Measurements from ENCODE around the gene METRNL.

The METRNL gene

GRCh38 chr17:83109386-83109785 lies 30.0 kb downstream of the METRNL start:
- no peak for TF ChIP-seq CTCF (IDR thresholded peaks at IDR 0.05; ENCODE audit: control insufficient read depth, insufficient read depth, low read depth, low read length, missing control alignments)
- H3K4me3 ChIP-seq (ENCODE audit: control insufficient read depth, low read depth, low read length) = no peak overlapping the region
- DNase-seq (ENCODE audit: low read depth) = no peak

- peak; percentile 93 for DNase-seq (ENCODE audit: low read depth)
- TF ChIP-seq CTCF (IDR thresholded peaks at IDR 0.05; ENCODE audit: control insufficient read depth, insufficient read depth, low read depth, low read length, missing control alignments) = no peak
- H3K4me3 ChIP-seq (ENCODE audit: control insufficient read depth, low read depth, low read length) = peak overlapping the region; percentile 30
Measured at GRCh38 chr17:83109793-83110645, 30.6 kb downstream of the METRNL start.

- H3K4me3 ChIP-seq (ENCODE audit: control insufficient read depth, low read depth, low read length) = no peak overlapping the region
- DNase-seq (ENCODE audit: low read depth) = no peak
- TF ChIP-seq CTCF (IDR thresholded peaks at IDR 0.05; ENCODE audit: control insufficient read depth, insufficient read depth, low read depth, low read length, missing control alignments) = no peak
Measured at GRCh38 chr17:83110735-83111134, 31.3 kb downstream of the METRNL start.

- H3K4me3 ChIP-seq (ENCODE audit: control insufficient read depth, low read depth, low read length) = no peak overlapping the region
- DNase-seq (ENCODE audit: low read depth) = no peak
- TF ChIP-seq CTCF (IDR thresholded peaks at IDR 0.05; ENCODE audit: control insufficient read depth, insufficient read depth, low read depth, low read length, missing control alignments) = no peak
Measured at GRCh38 chr17:83111516-83112282, 32.3 kb downstream of the METRNL start.

GRCh38 chr17:83113381-83113780 lies 34.0 kb downstream of the METRNL start:
- H3K4me3 ChIP-seq (ENCODE audit: control insufficient read depth, low read depth, low read length) = no peak overlapping the region
- DNase-seq (ENCODE audit: low read depth) = no peak
- TF ChIP-seq CTCF (IDR thresholded peaks at IDR 0.05; ENCODE audit: control insufficient read depth, insufficient read depth, low read depth, low read length, missing control alignments) = no peak

- TF ChIP-seq CTCF (IDR thresholded peaks at IDR 0.05; ENCODE audit: control insufficient read depth, insufficient read depth, low read depth, low read length, missing control alignments) = no peak
- DNase-seq (ENCODE audit: low read depth) = no peak
- no peak overlapping the region for H3K4me3 ChIP-seq (ENCODE audit: control insufficient read depth, low read depth, low read length)
Measured at GRCh38 chr17:83113792-83114191, 34.4 kb downstream of the METRNL start.

Measured in AG09309 (cell line).